Limb (tissue), 2 donors: ENCODE measurements around the gene NMUR1.

ENCODE experiments used
- DNase-seq, 2 donors: peaks; one replicate each; pipeline ENCODE4 v3.0.0-alpha.2; 2016; ENCODE audit errors: extremely low spot score in 2 of 2

Gene NMUR1

DNA sequence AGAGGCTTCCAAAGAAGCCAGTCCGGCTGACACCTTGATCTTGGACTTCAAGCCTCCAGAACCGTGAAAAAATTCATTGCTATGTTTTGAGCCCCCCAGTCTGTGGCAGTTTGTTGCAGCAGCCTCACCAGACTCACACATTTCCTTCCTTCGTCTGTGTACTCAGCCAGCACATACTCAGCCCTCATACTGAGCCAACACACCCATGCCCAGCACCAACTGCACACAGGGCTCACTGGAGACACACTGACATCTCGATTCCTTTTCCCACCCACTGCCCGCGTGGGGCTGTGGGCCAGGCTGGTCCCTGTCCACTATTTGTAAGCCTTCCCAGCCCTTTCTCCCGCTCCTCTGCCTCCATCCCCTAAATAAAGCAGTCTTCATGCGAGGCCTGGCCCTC is 24.1 kb upstream of the NMUR1 start:
- DNase-seq: no peak

DNA sequence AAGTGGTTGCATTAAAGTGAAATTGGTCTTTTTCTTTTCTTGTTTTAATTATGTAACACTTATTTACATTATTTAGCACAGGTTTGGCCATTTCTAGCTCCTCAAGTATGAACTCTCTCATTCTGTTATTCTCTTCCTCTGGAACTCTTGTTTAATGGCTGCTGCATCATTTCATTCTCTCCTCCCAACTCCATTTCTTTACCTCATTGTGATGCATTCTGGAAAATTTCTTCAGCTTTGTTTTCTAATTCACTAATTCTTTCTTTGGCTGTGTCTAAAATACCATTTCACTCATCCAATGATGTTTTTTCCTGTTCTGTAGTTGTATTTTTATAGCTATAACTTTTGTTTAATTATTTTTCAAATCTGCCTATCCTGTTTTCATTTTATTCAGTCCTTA is 22.5 kb upstream of the NMUR1 start:
- DNase-seq: no peak

DNA sequence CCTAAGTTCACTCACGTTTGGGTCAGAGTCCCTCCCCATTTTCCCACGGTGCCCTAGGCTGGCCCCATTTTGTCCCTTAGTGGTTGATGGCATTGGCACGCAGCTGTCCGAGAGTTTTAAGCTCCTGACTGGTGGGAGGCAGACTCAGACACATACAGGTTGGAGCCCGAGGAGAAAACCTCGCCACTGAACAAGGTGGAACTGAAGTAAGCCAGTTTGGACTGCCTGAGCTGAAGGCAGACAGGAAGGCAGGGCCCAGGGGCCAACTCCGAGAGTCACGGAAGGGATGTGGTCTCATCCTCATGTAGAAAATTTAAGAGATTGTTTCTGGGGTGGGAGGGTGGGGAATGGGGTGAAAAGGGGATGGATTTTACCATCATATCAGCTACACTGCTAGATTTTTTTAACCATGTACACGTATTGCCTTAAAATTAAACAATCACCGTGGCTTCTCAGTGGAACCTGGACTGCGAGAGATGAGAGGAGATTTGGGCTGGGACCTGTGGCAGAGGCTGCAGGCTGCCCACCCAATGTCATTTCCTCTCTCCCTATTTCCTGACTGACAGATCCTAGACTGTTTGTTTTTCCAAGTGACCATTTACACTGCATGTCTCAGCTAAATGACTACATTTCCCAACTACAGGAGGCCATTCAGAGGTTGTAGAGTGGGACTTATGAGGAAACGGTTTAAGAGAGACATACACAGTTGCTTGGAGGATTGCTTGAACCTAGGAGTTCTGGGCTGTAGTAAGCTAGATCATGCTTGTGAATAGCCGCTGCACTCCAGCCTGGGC is 19.4 kb upstream of the NMUR1 start:
- DNase-seq: no peak

DNA sequence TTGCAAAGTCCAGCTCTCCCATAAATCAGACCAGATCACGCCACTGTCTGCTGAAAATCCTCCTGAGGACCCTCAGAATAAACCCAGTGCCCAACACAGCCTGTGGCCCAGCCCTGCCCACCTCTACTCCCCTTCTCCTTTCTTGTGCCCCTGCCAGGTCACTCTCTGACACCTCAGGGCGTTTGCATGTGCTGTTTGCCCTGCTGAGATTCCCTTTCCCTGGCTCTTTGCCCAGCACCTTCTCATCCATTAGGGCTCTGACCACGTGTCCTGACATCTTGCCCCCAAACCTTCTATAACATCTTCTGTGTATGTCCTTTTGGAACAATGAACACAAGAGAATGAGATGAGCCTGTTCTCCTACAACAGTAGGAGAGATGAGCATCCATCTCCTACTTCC is 18.5 kb upstream of the NMUR1 start:
- no peak for DNase-seq

DNA sequence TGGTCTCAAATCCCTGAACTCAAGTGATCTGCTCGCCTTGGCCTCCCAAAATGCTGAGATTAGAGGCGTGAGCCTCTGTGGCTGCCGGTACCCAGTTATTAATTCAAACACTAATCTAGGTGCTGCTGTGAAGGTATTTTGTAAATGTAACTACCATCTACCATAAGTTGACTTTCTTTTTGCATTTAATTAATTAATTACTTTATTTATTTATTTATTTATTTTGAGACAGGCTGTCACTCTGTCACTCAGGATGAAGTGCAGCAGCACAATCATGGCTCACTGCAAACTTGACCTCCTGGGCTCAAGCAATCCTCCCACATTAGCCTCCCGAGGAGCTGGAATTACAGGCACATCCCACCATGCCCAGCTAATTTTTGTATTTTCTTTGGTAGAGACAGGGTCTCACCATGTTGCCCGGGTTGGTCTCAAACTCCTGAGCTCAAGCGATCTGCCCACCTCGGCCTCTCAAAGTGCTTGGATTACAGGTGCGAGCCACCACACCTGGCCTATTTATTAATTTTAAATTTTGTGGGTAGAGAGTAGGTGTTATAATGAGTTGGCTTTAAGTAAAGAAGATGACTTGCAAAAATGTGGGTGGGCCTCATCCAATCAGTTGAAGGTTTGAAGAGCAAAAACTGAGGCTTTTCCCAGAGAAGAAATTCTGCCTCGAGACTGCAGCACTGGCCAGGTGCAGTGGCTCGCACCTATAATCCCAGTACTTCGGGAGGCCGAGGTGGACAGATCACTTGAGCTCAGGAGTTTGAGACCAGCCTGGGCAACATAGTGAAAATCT is 17.3 kb upstream of the NMUR1 start:
- DNase-seq: no peak

DNA sequence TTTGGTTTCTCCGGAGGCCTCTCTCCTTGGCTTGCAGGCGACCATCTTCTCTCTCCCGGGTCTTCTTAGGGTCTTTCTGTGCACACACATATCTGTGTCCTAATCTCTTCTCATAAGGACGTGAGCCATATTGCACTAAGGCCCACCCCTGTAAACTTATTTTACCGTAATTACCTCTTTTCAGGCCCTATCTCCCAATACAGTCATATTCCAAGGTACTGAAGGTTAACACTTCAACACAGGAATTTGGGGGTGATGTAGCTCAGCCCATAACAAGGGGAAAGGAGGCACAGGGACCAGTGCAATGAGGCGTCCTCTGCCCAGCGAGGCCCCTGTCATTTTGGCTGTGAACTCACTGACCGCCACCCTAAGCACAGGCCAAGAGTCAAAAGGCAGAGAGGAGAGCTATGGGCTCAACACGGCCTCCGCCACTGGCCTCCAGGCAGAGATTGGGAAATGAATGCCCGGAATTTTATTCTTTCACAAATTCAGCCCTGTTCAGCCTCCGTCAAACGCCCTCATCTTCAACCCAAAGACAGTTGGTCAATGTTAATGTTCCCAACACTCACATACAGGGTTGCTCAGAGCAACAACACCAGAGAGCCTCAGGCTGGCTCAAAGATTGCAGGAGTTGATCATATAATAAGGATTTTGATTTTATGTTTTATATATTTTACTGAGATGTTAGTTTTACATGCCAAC is 15.9 kb upstream of the NMUR1 start:
- no peak for DNase-seq

DNA sequence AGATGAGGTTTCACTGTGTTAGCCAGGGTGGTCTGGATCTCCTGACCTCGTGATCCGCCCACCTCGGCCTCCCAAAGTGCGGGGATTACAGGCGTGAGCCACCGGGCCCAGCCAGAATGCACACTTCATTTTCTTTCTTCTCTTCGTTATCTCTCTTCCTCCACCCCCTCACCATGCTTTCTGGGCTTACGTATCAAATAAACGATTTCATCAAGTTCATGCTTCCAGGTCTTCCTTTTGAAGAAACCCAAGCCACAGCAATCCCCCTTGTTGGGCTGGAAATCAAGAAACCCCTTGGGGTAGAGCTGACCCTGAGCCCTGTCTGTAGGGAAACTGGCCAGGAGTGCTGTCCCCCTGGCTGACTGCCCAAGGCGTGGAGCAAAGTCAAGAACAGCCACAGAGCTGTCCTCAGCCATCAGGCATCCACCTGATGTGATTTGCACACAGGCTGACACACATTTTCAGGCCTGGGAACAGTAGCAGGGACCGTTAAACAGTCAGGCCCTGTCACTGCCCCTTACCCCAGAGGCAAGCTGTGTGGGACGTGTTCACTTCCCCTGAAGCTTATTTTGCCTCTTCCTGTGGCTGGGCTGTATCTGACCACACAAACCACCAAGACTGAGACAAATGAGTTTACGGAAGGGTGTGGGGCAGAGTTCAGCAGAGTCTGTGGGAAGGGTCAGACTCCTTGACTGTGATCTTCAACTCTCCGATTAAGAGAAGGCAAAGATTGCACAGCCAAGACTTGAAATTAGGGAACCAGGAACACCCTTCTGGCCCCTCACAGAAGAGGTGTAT is 15.1 kb upstream of the NMUR1 start:
- DNase-seq: no peak

DNA sequence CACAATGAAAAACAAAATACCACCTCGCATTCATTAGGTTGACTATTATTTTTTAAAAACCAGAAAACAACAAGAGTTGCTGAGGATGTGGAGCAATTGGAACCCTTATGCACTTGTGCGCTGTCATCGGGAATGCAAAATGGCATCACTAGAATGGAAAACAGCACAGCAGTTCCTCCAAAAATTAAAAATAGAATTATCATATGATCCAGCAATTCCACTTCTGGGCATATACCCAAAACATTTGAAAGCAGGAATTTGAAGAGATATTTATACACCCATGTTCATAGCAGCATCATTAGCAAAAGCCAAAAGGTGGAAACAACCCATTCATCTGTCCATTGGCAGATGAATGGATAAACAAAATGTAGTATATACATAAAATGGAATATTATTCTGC is 11.9 kb upstream of the NMUR1 start:
- no peak for DNase-seq

DNA sequence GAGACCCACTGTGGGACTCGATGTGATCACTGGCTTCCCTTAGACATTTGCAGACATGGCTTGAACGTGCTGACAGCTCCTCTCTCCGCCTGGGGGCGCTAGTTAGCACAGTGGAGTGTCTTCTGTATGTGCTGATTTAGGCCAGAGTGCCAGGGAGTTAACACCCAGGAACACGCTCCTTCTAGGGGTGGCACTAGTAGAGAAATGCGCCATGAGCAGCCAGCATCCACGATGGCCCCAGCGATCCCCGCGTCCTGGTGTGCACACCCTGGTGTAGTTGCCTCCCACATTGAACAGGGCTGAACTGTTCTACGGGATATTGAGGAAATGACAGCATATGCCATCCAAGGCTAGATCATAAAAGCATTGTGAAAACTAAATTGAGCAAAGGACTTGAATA is 11.4 kb upstream of the NMUR1 start:
- no peak for DNase-seq

DNA sequence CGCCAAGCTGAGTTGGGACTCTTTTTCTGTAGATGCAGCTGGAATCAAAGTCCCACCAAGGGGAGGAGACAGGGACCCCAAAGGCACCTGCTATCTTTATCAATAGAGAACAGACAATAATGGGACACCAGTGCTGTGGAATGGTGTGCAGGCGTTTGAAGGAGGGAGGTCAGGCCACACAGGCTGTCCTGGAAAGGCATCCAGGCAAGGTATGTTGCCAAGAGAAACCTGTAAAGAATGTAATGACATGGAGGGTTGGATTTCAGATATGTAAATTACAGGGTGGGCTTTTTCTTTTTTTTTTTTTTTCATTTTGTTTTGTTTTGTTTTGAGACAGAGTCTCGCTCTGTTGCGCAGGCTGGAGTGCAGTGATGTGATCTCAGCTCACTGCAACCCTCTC is 9.7 kb upstream of the NMUR1 start:
- no peak for DNase-seq

DNA sequence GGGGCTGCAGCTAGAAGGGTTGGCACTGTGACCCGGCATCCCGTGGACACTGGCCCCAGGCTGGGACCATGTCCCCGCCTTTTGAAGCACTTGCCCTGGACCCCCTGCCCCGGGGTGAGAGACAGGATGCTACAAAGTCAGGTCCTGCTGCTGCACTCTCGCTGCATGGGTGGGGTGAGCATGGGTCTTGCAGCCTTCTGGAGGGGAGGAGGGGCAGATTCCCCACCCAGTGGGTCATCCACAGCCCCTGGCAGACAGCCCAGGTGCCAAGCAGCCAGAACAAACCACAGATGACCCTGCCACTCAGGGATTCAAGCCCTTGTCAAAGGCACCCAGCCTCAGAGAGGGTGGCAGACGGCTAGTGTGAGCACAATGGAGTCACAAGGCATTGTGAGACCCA is 5.7 kb upstream of the NMUR1 start:
- no peak for DNase-seq

DNA sequence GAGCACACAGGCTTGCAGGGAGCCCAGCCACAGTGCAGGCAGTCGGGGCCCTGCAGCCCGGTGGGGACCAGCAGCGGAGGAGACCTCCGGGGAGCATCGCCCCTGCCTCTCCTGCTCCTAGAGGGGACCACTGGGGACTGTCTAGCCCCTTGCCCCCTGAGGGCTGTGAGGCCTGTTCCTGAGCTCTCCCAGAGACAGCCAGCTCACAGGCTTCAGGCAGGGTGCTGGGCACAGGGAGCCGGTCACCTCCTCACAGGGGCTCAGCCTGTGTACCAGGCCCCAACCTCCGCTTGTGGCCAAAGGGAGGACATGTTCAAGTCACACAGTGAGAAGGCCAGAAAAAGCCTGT is 3.5 kb upstream of the NMUR1 start:
- DNase-seq: no peak

DNA sequence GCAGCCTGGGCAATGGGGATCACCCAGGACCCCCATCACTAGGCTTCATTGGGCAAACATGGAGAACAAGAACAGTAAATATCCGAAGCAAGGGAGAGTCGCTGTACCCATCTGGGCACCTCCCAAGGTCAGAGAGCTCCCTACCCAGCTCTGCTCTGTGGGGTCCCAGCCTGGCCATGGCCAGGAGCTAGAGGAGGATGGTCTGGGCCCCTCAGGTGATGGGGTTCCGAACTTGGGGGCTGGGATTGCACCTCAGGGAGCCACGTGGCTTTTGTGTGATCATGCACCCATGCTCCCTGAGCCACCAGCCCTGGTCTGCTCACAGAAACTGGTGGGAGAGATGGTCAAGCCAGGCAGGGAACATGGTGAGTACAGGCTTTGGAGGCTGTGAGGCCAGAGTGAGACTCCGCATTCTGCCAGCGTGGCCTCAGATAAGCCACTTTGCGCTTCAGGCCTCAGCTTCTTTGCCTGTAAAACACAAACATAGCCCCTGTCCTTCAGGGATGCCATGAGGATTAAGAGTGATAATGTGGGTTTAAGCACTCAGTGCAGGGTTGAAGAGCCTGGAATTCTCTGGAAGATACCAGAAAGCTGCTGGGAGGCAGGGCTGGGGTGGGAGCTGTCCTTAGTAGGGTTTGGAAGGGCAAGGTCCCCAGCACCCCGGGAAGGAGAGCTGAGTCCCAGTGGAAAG is 3.0 kb upstream of the NMUR1 start:
- no peak for DNase-seq

DNA sequence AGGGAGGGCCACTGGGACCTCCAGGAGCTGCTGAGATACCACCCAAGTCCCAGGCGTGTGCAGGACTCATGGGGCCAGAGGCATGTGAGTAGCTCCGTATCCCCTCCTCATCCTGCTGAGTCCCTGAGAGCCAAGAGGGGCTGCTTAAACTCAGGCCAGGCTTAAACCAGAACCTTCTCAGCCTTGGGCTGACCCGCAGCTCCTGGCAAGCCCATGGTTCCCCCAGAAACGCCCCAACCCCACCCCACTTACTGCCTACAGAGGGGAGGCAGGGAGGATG is 2.5 kb upstream of the NMUR1 start:
- DNase-seq: no peak

DNA sequence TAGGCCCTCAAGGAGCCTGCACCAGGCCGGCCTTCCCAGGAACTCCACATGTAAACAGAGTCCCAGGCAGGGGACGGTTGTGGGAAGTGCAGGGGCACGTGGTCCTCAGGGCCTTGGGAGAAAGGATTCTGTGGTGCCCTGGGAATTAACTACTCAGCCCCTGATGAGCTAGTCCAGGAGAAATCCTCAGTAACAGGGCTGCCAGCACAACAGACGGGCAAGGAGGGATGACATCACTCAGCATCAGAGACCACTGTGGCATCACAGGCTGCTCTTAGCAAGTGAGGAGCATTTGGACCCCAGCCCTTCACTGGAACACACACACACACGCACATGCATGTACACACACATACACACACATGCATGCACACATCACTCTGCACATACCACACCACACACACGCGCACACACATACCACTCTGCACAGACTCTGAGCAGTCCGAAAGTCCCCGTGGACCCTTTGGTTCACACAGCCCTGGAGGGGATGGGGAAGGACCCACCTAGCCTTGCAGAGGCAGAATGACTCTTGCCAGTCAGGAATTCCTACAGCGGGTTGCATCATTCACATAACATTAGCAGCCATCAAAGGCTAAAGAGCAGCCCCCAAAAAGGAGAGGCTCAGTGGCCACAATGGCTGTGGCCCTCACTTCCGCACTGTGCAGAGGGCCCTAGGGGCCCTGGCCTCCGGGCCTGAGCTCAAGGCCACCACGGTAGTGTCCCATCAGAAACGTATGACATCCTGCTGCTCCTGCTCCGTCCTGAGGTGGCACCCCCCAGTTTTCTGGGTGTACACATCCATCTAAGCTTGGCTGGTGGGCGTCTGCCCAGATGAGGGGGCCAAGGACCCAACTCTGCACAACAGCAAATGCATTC is 1.9 kb upstream of the NMUR1 start:
- DNase-seq: no peak

DNA sequence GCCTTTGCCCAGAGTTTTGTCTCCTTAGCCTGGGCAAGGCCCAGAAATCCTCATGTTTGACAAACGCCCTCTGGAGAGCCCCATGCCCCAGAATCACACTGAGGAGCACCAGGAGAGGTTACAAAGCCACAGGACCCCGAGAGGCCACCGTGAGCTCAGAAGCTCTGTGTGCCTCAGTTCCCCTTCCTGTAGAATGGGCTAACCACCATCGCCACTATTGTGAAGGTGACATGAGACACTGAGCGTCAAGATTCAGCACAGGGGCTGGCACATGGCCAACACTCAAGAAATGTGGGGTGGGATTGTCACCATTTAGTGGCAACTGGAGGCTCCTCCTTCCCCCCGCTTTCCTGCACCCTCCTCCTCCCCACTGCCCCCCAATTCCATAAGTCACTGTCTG is 1.2 kb upstream of the NMUR1 start:
- DNase-seq: no peak

DNA sequence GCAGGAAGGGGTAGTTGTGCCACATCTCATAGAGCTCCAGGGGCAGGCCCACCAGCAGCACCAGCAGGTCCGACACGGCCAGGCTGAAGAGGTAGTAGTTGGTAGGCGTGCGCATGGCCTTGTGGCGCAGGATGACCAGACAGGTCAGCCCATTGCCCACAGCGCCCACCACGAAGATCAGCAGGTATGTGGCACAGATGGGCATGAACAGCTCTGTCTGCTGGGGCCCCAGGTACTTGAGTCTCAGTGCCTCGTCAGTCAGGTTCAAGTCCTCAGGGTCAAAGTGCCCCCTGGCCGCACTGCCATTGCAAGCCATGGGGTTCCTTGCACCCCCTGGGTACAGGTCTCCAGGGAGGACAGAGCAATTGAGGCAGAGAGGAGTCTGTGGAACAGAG is 1.6 kb downstream of the NMUR1 start:
- DNase-seq: no peak

DNA sequence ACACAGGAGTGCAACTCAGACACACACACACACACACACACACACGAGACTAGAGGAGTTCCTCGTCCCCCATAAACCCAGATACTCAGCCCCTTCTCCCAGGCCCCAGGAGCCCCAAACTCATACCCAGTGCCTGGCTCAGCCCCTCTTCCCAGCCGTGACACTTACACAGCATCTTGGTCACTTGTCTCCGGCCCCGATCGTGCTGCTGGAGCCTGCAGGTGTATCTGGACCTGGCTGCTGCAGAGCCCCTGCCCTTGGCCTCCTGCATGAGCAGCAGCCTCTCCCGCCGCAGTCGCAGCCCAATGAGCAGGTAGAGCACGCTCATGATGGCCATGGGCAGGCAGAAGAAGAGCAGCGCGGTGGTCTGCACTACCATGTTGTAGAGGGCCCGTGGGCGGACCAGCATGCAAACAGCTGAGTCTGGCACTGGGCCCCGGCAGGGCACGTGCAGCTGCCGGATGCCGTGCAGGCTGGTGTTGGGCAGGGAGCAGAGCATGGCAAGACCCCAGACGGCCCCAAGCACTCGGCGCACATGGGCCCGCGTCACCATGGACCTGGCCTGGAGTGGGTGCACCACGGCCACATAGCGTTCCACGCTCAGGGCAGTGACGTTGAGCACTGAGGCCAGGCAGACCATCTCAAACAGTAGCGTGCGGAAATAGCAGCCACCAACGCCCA is 2.1 kb downstream of the NMUR1 start:
- no peak for DNase-seq

DNA sequence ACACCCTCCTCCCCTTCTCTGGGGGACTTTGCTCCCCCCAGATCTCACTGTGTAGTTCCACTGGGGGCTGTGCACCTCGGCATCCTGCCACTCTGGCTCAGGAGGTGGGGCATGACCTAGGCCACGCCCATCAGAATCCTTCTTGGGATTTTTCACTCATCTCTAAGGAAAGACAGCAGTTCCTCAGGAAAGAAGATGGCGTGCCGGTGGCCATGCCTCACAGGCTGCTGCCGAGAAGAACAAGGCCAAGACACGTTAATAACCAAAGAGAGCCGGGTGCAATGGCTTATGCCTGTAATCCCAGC is 3.2 kb downstream of the NMUR1 start:
- DNase-seq: no peak
